GM21576 (cell line): Measurements from ENCODE around the gene CMPK1.

ENCODE experiments used
- ATAC-seq: cut with Tn5 transposase; IDR thresholded peaks from one replicate; pipeline ENCODE4 v1.9.1; 2021; ENCODE audit warnings: mild to moderate bottlenecking, moderate library complexity; ENCODE audit not compliant: unreplicated experiment

The CMPK1 gene

GRCh38 chr1:47390843-47391242 lies 57.3 kb downstream of the CMPK1 start:
- no peak for ATAC-seq

- ATAC-seq, result no peak
Measured at GRCh38 chr1:47393141-47393540, 59.6 kb downstream of the CMPK1 start.

- ATAC-seq, result no peak
Measured at GRCh38 chr1:47395433-47395832, 61.8 kb downstream of the CMPK1 start.

GRCh38 chr1:47396671-47397196 lies 63.1 kb downstream of the CMPK1 start:
- no peak for ATAC-seq

- no peak for ATAC-seq
Measured at GRCh38 chr1:47399138-47399845, 65.7 kb downstream of the CMPK1 start.

GRCh38 chr1:47399846-47400155 lies 66.2 kb downstream of the CMPK1 start:
- no peak for ATAC-seq

GRCh38 chr1:47401761-47402160 lies 68.2 kb downstream of the CMPK1 start:
- ATAC-seq, result no peak

- ATAC-seq, result no peak
Measured at GRCh38 chr1:47402591-47402990, 69.0 kb downstream of the CMPK1 start.

- ATAC-seq, result no peak
Measured at GRCh38 chr1:47403321-47403910, 69.8 kb downstream of the CMPK1 start.

GRCh38 chr1:47405697-47406096 lies 72.1 kb downstream of the CMPK1 start:
- no peak for ATAC-seq

- ATAC-seq, result no peak
Measured at GRCh38 chr1:47406966-47407365, 73.4 kb downstream of the CMPK1 start.

GRCh38 chr1:47407481-47407880 lies 73.9 kb downstream of the CMPK1 start:
- no peak for ATAC-seq

- ATAC-seq, result no peak
Measured at GRCh38 chr1:47409311-47410067, 75.9 kb downstream of the CMPK1 start.

GRCh38 chr1:47410068-47410455 lies 76.5 kb downstream of the CMPK1 start:
- ATAC-seq, result no peak

- ATAC-seq, result no peak
Measured at GRCh38 chr1:47411436-47411835, 77.8 kb downstream of the CMPK1 start.

GRCh38 chr1:47412437-47412836 lies 78.8 kb downstream of the CMPK1 start:
- ATAC-seq, result no peak

- ATAC-seq, result no peak
Measured at GRCh38 chr1:47415728-47416318, 82.2 kb downstream of the CMPK1 start, which contains the start of gene FOXE3. TSS of gene FOXE3 (plus strand) at chr1:47416285. CDS start at chr1:47416316, 31 bp downstream.

GRCh38 chr1:47416319-47417169 lies 83.0 kb downstream of the CMPK1 start:
- ATAC-seq, result no peak

GRCh38 chr1:47417170-47418044 lies 83.8 kb downstream of the CMPK1 start:
- ATAC-seq, result no peak

GRCh38 chr1:47418122-47418521 lies 84.5 kb downstream of the CMPK1 start:
- ATAC-seq, result no peak
